Activated CD8-positive, alpha-beta T cell treated with anti-CD3 and anti-CD28 coated beads for 36 hours (primary cell): ENCODE measurements around the gene ZFYVE19. TPM values are rescaled to one million over a fixed set of nuclear protein-coding genes. Genes with fewer than 3 reads are reported as not detected.

Source experiments
- ATAC-seq: fragments of 200-7000 bp; cut with Tn5 transposase; one replicate; pipeline ENCODE4 v1.10.0; 2021; ENCODE audit warnings: mild to moderate bottlenecking, moderate library complexity
- CTCF ChIA-PET: fragments of 350-600 bp; sonication (Branson Sonifier 250); formaldehyde crosslinking; loops from one replicate; lab custom pipeline; 2021; ENCODE audit warnings: antibody characterized with exemption; lab: Charles Lee
- POLR2A ChIA-PET: fragments of 350-600 bp; sonication (Branson Sonifier 250); formaldehyde crosslinking; loops from one replicate; lab custom pipeline; 2021; ENCODE audit warnings: antibody characterized with exemption; lab: Charles Lee
- DNase-seq: peaks from one replicate; pipeline ENCODE4 v3.0.0-alpha.2; 2020
- H3K27ac Mint-ChIP-seq: one replicate; pipeline ENCODE4 v1.8.0; 2021; ENCODE audit warnings: mild to moderate bottlenecking, mixed read lengths
- H3K27me3 Mint-ChIP-seq: one replicate; pipeline ENCODE4 v1.8.0; 2021; ENCODE audit warnings: mixed read lengths
- H3K36me3 Mint-ChIP-seq: one replicate; pipeline ENCODE4 v1.8.0; 2021; ENCODE audit warnings: low read depth, mixed read lengths
- H3K4me1 Mint-ChIP-seq: one replicate; pipeline ENCODE4 v1.8.0; 2021; ENCODE audit warnings: low read depth, mixed read lengths
- H3K4me3 Mint-ChIP-seq: one replicate; pipeline ENCODE4 v1.8.0; 2021; ENCODE audit warnings: mild to moderate bottlenecking, moderate library complexity, mixed read lengths
- H3K9me3 Mint-ChIP-seq: one replicate; pipeline ENCODE4 v1.8.0; 2021; ENCODE audit warnings: mixed read lengths
- CTCF ChIP-seq: fragments of 200-600 bp; IDR thresholded peaks from one replicate; pipeline ENCODE4 v1.8.0; 2022; ENCODE audit warnings: antibody characterized with exemption, mild to moderate bottlenecking
- intact Hi-C: fragments of 100-400 bp; cut with micrococcal nuclease; formaldehyde crosslinking; loops from one replicate; pipeline ENCODE4 v1.10.0; 2022
- total RNA-seq, 2 experiments: library from RNA; stranded (reverse); gene quantifications; one replicate each; pipeline ENCODE4 v1.2.3, GENCODE V29; 2021

The ZFYVE19 gene
- total RNA-seq, 2 experiments from 2014 or later, result 20.1 to 22.7 TPM

- intact Hi-C loops, result no loop called here
- no peak for ATAC-seq
- POLR2A ChIA-PET, result no interaction called here
These were observed 14.3 kb downstream of the ZFYVE19 start for GRCh38 chr15:40821195-40821594.

GRCh38 chr15:40823572-40824343, 16.9 kb downstream of the ZFYVE19 start:
- no peaks in the 10 kb centered on the region for H3K4me1 Mint-ChIP-seq
- H3K27me3 Mint-ChIP-seq, result peaks cover 1% of the 10 kb centered on the region
- ChIA-PET POLR2A (no interaction called here), CTCF (interaction anchor here (3.2 kb wide), 1 partner anchor 34 kb away, joined by 12 read pairs; no protein-coding TSS in a partner anchor)
- H3K36me3 Mint-ChIP-seq, result no peaks in the 10 kb centered on the region
- TF ChIP-seq CTCF, result no peak
- no peak overlapping the region for H3K4me3 Mint-ChIP-seq
- DNase-seq (no peak), ATAC-seq (no peak)
- no peaks in the 10 kb centered on the region for H3K9me3 Mint-ChIP-seq
- intact Hi-C loops, result no loop called here
- no peak overlapping the region for H3K27ac Mint-ChIP-seq

More at GRCh38 chr15:40821195-40821594, 14.3 kb downstream of the ZFYVE19 start:
- Mint-ChIP-seq H3K36me3 (no peaks in the 10 kb centered on the region), H3K4me1 (no peaks in the 10 kb centered on the region), H3K27me3 (no peaks in the 10 kb centered on the region), H3K9me3 (no peaks in the 10 kb centered on the region), H3K27ac (no peak overlapping the region), H3K4me3 (no peak overlapping the region)
- CTCF ChIA-PET, result interaction anchor here (3.2 kb wide), 1 partner anchor 37 kb away, joined by 12 read pairs; no protein-coding TSS in a partner anchor
- TF ChIP-seq CTCF, result no peak
- no peak for DNase-seq

GRCh38 chr15:40825661-40826422, 19.0 kb downstream of the ZFYVE19 start:
- intact Hi-C loops, result no loop called here
- no peak for ATAC-seq
- ChIA-PET POLR2A (no interaction called here), CTCF (no interaction called here)
- no peak overlapping the region for H3K27ac Mint-ChIP-seq
- H3K9me3 Mint-ChIP-seq, result no peaks in the 10 kb centered on the region
- H3K4me1 Mint-ChIP-seq, result no peaks in the 10 kb centered on the region
- no peak for TF ChIP-seq CTCF
- peaks cover 1% of the 10 kb centered on the region for H3K27me3 Mint-ChIP-seq
- DNase-seq, result no peak
- no peak overlapping the region for H3K4me3 Mint-ChIP-seq
- no peaks in the 10 kb centered on the region for H3K36me3 Mint-ChIP-seq

GRCh38 chr15:40826423-40827075, 19.7 kb downstream of the ZFYVE19 start:
- Mint-ChIP-seq H3K9me3 (no peaks in the 10 kb centered on the region), H3K4me3 (no peak overlapping the region), H3K4me1 (no peaks in the 10 kb centered on the region), H3K27ac (no peak overlapping the region), H3K36me3 (no peaks in the 10 kb centered on the region), H3K27me3 (peaks cover 1% of the 10 kb centered on the region)
- intact Hi-C loops, result no loop called here
- no peak for DNase-seq
- CTCF ChIA-PET, result interaction anchor here (1.2 kb wide), 1 partner anchor 45 kb away, joined by 3 read pairs; no protein-coding TSS in a partner anchor
- ATAC-seq, result no peak
- POLR2A ChIA-PET, result interaction anchor here (1.2 kb wide), 1 partner anchor 79 kb away, joined by 3 read pairs; no protein-coding TSS in a partner anchor
- no peak for TF ChIP-seq CTCF
